HG03064 (cell line): ENCODE measurements around the gene SLC30A4.

Experiments
- ATAC-seq: cut with Tn5 transposase; IDR thresholded peaks from one replicate; pipeline ENCODE4 v1.9.1; 2021; ENCODE audit warnings: low read depth; ENCODE audit not compliant: unreplicated experiment

The SLC30A4 gene

DNA sequence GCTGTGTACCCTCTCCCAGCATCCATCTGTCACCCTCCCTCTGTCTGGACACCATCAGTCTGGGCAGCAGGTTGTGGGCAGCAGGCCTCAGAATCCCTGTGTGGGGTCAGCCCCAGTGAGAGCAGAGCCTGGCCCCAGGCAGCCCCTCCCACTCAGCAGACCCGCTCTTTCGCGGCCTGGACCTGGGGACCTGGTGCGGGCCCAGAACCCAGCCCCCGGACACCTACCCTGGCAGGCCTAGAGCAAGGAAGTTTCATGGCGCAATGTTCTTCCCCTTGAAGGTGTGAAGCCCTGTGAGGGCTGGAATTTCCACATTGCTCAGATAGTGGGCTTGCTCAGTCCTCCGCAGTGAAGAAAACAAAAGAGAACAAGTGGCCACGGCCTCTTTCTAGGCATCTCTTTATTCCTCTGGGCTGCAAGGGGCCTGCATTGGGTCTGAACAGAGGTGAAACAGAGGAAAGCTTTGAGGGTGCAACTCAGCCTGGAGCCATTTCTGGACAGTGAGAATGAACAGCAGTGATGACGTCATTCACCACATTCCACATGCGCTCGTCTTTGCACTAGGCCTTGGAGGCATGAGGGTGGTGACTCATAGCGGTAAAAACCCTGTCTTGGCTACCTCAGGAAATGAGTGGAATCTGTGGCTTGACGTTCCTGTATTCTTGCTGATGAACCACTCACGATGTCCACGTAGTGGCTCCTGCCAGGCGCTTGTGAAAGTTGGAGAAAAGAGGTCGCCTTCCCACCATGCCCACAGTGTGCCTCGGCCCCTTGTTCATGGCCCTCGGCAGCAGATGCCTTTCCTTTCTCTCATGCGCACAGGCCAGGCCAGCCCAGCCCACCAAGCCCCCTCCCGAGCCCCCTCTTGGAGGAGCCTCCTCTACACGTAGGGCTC, 66.1 kb downstream of the SLC30A4 start:
- no peak for ATAC-seq

DNA sequence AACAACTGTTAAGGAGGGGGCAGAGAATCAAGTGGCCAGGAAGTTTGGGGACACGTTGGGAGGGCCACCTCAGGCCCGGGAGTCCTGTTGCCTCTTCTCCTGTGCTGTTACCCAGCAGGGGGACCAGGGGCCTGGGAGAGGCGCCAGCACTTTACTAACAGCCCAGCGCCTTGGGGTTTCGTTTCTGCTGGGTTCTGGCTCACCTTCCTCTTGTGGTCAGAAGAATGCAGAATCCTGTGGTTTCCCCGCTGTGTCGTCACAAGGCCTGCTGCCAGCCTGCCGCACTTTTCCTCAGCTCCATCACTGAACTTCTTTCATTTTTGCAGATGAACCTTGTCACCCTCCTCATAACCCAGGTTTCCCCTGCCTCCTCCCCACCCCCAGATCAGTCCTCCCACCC, 67.7 kb downstream of the SLC30A4 start:
- peak; percentile 44 for ATAC-seq

- no peak for ATAC-seq
Observed at GRCh38 chr15:45451265-45451664, 71.3 kb downstream of the SLC30A4 start.

DNA sequence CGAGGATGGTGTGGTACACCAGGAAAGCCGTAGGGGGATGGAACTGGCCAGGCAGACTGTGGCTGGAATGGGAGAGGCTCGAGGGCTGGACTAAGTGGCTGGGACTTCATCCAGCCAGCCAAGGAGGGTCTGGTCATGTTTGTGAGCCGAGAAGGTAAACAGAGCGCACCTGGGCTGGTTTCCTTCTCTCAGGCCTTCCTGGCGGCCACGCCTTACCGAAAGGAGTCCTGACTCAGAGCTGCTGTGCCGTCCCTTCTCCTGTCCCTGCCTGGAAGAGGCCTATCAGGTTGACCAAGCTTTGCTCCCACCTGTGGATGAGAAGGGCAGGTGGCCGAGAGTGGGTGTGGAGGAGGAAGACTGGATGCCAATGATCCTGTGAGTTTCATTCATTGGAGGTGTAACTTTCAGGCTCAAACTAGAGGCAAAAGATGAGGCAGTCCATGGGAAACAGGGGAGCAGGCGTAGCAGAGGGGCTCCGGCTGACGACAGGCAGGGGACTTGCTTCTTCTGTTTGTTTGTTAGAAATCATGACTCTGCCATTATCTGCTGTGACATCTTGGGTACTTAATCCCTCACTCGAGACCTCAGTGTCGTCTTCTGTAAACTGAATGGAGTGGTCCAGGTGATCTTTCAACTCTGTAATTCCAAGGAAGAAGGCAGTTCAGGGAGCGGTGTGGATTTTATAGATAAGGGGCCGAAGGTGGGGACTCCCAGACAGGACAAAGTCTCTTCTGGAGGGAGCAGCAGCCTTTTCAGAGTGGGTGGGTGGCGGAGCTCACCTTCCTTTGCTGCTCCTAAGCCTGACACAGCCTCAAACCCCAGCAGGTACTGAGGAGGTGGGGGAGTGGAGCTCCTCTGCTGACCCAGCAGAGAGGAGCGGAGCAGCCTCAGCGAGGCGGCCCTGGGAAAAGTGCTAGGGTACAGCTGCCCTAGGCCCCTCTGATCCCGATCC, 72.4 kb downstream of the SLC30A4 start:
- no peak for ATAC-seq

DNA sequence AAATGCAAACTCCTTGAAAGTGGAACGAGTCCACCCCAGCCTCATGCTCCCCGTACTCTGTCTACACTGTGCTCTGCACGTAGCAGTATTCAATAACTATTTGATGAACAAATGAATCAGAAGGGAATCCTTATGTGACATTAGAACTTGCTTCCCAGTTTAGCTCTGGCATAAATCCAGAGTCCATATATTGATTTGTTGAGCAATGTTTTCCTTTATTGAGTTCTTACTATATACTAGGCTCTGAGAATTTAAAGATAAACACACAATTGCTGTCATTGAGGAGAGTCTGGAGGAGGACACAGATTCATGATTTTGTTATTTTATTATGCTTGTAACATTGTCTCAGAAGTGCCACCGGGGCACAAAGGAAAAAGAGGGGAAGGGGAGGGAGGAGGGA, 73.2 kb downstream of the SLC30A4 start:
- no peak for ATAC-seq

GRCh38 chr15:45448066-45448915, 74.3 kb downstream of the SLC30A4 start:
- no peak for ATAC-seq

GRCh38 chr15:45443645-45444044, 78.9 kb downstream of the SLC30A4 start:
- ATAC-seq, result no peak

DNA sequence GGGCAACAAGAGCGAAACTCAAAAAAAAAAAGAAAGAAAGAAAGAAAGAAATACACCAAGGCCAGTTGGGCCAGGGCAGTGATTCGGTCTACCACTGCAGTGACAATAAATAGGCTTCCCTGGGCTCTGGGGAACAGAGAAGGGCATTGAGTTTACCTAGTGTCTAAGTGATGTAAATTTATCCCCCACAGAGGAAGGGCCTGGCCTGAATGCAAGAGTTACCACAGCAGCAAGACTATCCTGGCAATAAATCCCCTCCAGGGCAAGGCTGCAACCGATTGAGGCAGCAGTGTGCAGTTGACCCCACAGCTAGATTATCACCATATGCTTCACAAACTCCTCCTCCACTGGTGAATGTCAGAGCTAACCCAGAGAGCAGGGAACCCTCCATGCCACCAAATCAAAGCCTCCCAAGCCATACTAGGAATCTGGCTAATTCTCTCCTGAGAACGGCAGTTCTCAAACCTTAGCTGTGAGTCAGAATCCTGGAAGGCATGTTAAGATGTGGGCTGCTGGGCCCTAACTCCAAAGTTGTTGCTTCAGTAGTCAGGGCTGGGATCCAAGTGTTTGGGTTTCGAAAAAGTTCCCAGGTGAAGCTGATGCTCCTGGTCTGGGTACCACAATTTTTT, 79.9 kb downstream of the SLC30A4 start:
- ATAC-seq, result no peak

DNA sequence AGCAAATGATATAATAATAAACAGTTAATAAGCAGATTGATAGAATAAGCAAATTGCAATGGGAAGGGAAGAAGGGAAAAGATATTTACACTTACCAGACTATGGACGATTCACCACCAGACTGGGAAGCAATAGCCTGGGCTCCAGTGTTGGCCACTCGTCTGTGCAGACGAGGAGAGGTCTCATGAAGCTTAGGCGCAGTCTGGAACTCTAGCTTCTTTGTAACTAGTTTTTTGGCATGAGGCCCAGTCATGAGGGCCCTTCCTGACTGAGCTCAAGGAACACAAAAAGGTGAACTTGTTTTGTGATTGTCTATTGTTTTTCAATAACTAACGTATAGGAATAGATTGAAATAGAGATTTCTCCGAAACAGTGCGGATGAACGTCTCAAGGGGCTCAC, 80.9 kb downstream of the SLC30A4 start:
- ATAC-seq, result no peak

DNA sequence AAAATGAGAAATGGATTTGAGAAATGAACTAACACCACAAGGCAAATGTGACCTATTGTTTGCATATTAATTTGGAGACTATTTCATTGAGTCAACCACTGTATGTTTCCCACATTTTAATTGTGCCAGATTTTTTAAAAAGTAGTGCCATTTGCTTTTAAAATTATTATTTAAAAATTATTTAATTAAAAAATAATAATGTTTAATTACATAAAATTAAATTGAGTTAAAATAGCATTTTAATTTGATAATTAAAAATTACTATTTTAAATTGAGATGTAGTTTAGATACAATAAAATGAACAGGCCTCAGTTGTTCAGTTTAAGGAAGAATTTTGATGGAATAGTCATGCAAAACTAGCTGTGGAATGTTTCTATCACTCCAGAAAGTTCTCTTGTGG, 81.5 kb downstream of the SLC30A4 start:
- ATAC-seq, result no peak

GRCh38 chr15:45439521-45440260, 82.9 kb downstream of the SLC30A4 start:
- ATAC-seq, result no peak

DNA sequence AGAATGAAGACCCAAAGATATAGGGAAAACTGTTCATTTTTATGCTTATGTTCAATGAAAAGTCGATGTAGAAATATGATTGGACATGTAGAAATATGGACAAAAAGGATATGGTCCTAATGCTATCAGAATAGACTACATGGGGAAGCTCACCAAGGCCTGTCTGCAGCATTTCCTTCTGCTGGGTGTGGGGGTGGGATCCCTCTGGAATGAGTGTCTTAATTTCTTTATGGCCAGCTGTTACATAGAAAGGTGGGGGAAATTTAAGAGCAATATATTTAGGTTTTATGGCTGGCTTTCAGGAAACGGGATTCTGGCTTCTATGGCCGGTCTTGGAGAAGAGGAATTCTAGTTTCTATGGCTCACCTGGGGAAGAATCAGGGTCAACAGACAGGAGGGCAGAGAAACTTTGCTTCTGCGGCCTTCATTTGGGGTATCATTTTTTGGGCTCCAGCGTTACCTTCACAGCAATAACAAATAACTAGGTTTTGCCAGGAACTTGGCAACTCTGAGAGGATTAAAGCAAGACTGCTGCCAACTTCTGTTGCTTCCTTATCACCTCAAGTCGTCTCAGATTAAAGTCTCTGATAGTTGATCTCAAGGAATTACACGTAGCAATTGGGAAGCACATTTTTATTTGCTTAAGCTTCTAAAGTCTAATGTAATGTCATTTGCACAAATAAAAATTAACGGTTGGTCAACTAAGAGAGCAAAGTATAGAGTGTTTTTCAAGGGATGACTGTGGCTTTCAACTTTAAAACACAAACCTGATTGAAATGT, 87.2 kb downstream of the SLC30A4 start:
- no peak for ATAC-seq

GRCh38 chr15:45434078-45434567, 88.4 kb downstream of the SLC30A4 start:
- no peak for ATAC-seq

- no peak for ATAC-seq
Observed at GRCh38 chr15:45431511-45431910, 91.0 kb downstream of the SLC30A4 start.

DNA sequence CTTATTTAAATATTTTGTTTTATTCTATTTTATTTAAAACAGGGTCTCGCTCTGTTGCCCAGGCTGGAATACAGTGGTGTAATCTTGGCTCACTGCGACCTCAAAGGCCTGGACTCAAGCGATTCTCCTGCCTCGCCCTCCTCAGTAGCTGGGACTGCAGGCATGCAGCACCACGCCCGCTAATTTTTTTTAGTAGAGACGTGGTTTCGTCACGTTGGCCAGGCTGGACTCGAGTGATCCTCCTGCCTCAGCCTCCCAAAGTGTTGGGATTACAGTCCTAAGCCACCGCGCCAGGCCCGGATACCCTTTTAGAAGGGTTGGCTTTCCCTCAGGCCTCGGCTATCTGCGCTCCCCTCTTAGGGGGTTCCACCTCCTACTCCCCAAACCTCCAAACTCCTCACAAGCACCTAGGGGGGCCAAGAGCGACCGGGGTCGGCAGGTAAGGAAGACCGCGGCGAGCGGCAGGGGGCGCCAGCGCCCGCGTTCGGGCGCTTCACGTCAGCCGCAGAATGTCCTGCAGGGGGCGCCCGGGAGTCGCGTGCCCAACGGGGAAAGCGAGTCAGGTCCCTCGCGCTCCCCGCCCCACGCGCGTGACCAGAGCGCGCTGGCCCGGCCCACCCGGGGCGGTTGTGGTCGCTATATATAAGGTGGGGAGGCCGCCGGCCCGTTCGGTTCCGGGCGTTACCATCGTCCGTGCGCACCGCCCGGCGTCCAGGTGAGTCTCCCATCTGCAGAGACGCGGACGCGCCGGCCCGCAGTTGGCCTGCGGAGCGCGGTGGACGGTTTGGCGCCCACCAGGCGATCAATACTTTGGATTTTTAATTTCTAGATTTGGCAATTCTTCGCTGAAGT, 92.4 kb downstream of the SLC30A4 start:
- ATAC-seq, result peak; percentile 69
